HG02798 (cell line): ENCODE measurements around the gene GGACT.

ENCODE experiments used
- ATAC-seq: cut with Tn5 transposase; IDR thresholded peaks from one replicate; pipeline ENCODE4 v1.9.1; 2021; ENCODE audit warnings: mild to moderate bottlenecking; ENCODE audit not compliant: unreplicated experiment, poor library complexity

Gene GGACT

GRCh38 chr13:100491164-100491842 lies 97.3 kb downstream of the GGACT start:
- no peak for ATAC-seq

GRCh38 chr13:100490692-100491091 lies 97.9 kb downstream of the GGACT start:
- no peak for ATAC-seq

GRCh38 chr13:100485265-100485664 lies 103.3 kb downstream of the GGACT start:
- no peak for ATAC-seq

- ATAC-seq, result no peak
These were observed 103.9 kb downstream of the GGACT start for GRCh38 chr13:100484702-100485101.

GRCh38 chr13:100483841-100484381 lies 104.7 kb downstream of the GGACT start:
- no peak for ATAC-seq

- no peak for ATAC-seq
These were observed 105.5 kb downstream of the GGACT start for GRCh38 chr13:100483139-100483538.

- ATAC-seq, result no peak
These were observed 107.9 kb downstream of the GGACT start for GRCh38 chr13:100480676-100481075.
